Heart left ventricle (tissue), 16 donors: ENCODE results near the gene NARS2. TPM values are rescaled to one million over a fixed set of nuclear protein-coding genes. Genes with fewer than 3 reads are reported as not detected.
"Not testable (repeated sequence)": the region's sequence is repeated elsewhere in the genome, so short reads cannot be mapped to it uniquely, and the experiment has no call there.

ENCODE experiments used
- ATAC-seq, 4 donors: fragments of 200-7000 bp; cut with Tn5 transposase; one replicate each; pipeline ENCODE4 v1.9.1; 2020 to 2022; ENCODE audit warnings: moderate library complexity in 4 of 4, mild to moderate bottlenecking in 3 of 4, moderate number of reproducible peaks in 1 of 4
- DNase-seq, 5 donors: peaks; one replicate each; pipeline ENCODE4 v3.0.0-alpha.2; 2020
- H3K27ac ChIP-seq, 12 donors: fragments of 200-600 bp; sonication (generic) in 4 of 12; one replicate each; pipeline versions ENCODE4 v1.5.0 to v1.8.0; 2016 to 2022; ENCODE audit warnings: mild to moderate bottlenecking in 2 of 12
- H3K27me3 ChIP-seq, 9 donors: fragments of 200-600 bp; sonication (generic) in 2 of 9; one replicate each; pipeline versions ENCODE4 v1.5.1 to v1.8.0; 2016 to 2022; ENCODE audit warnings: mild to moderate bottlenecking in 3 of 9
- H3K36me3 ChIP-seq, 9 donors: fragments of 200-600 bp; sonication (generic) in 2 of 9; one replicate each; pipeline versions ENCODE4 v1.5.0 to v1.8.0; 2018 to 2022; ENCODE audit warnings: mild to moderate bottlenecking in 2 of 9
- H3K4me1 ChIP-seq, 12 donors: fragments of 200-600 bp; sonication (generic) in 4 of 12; one replicate each; pipeline versions ENCODE4 v1.5.0 to v1.8.0; 2016 to 2022; ENCODE audit warnings: mild to moderate bottlenecking in 3 of 12
- H3K4me3 ChIP-seq, 12 donors: fragments of 200-600 bp; sonication (generic) in 4 of 12; one replicate each; pipeline versions ENCODE4 v1.5.0 to v1.8.0; 2017 to 2022; ENCODE audit warnings: mild to moderate bottlenecking in 9 of 12, moderate library complexity in 4 of 12
- H3K9me3 ChIP-seq, 12 donors: fragments of 200-600 bp; sonication (generic) in 4 of 12; one replicate each; pipeline versions ENCODE4 v1.5.0 to v1.8.0; 2016 to 2022; ENCODE audit warnings: mild to moderate bottlenecking in 1 of 12
- CTCF ChIP-seq, 12 donors: fragments of 200-600 bp; sonication (generic) in 4 of 12; IDR thresholded peaks; one replicate each; pipeline versions ENCODE4 v1.5.0 to v1.8.0; 2018 to 2022; ENCODE audit warnings: antibody characterized with exemption in 12 of 12, mild to moderate bottlenecking in 5 of 12
- POLR2A ChIP-seq, 2 donors: fragments of 450-650 bp; IDR thresholded peaks; one replicate each; pipeline ENCODE4 v1.6.1; 2017; ENCODE audit warnings: antibody characterized with exemption in 2 of 2, mild to moderate bottlenecking in 2 of 2, moderate library complexity in 2 of 2
- WGBS, 4 donors: extraction: QIAGEN DNeasy Blood & Tissue Kit in 2 of 4; methylation state at CpG; one replicate each; pipeline versions ENCODE4 v1.1.5 to v1.1.7; 2013 to 2018; 5-methylcytosine and 5-hydroxymethylcytosine counted together
- intact Hi-C, 10 donors: fragments of 100-400 bp; cut with DNase I; formaldehyde crosslinking; loops; one replicate each; pipeline versions ENCODE4 v1.11.1 to v1.14.2; 2022
- polyA plus RNA-seq, 2 donors: library from polyadenylated mRNA; stranded (reverse); fragments of 200-250 nt; gene quantifications; one replicate each; pipeline ENCODE4 v1.2.3, GENCODE V29; 2013
- total RNA-seq, 9 donors: library from RNA; depleted of rRNA in 2 of 9; stranded (reverse); fragments of >200 nt in 2 of 9; fragmentation: NEBNext Ultra II Directional in 3 of 9; extraction: Animal tissue kit (Norgen Biotek cat#: 25700) in 3 of 9; gene quantifications; one replicate each; pipeline versions ENCODE4 v1.1.0 to v1.2.4, GENCODE V29; 2016 to 2023
- donor health status: ischemic (EF 13 %, LVEDD 7.1; RV severe dilation, severe dysfunction).
- donor health status: healthy with polysubstance abuse.
- donor health status: DM: no; HTN: yes; CAD: no.
- donor health status: DM: no; HTN: no; CAD: no.
- donor health status: ischemic (EF 25% LVEDD 6.9; RV normal size, moderate dysfunction).
- donor health status: ischemic (EF 25% LVEDD 5.7; RV mildly dilated, moderate dysfunction).
- donor health status: healthy.
- donor health status: DM: yes; HTN: yes; CAD: no.
- donor health status: ischemic (EF 35%, LVEDD 5.7; RV mildly dilated, moderate dysfunction).
- donor health status: nonischemic (EF 11% LVEDD 7.7; RV severe dilation, severe dysfunction).
- donor health status: DM: yes; HTN: yes; CAD: no.
- donor health status: PGD.
- donor health status: ischemic (EF 29% LVEDD 5.4; RV normal size, mild dysfunction).
- donor health status: nonischemic (EF 23%, LVEDD 6.1; RV moderate dilation, normal function).

Gene NARS2
- total and polyA plus RNA-seq, 11 donors, result 9.9 to 23.2 (median 15.8) TPM

- Histone ChIP-seq H3K4me1 (peaks cover 0 to 18% (median 10%) of the 10 kb centered on the region in 12 donors), H3K27ac (no peak overlapping the region), H3K36me3 (peaks cover 0 to 66% (median 54%) of the 10 kb centered on the region in 9 donors), H3K4me3 (no peak overlapping the region), H3K27me3 (no peaks in the 10 kb centered on the region), H3K9me3 (no peaks in the 10 kb centered on the region)
- 91 to 97% (median 94%) methylated on average over 6 of the region's 6 CpGs for WGBS, 4 donors
- no peak for TF ChIP-seq CTCF (IDR thresholded peaks at IDR 0.05)
- TF ChIP-seq POLR2A (IDR thresholded peaks at IDR 0.05), result no peak
- no peak for ATAC-seq
- intact Hi-C loops, result no loop called here
- DNase-seq, result no peak
These were observed 4.6 kb downstream of the NARS2 start for GRCh38 chr11:78570031-78570430.

GRCh38 chr11:78567209-78567608 is 7.5 kb downstream of the NARS2 start:
- Histone ChIP-seq H3K27ac (no peak overlapping the region), H3K36me3 (peaks cover 0 to 71% (median 55%) of the 10 kb centered on the region in 9 donors), H3K27me3 (no peaks in the 10 kb centered on the region), H3K9me3 (no peaks in the 10 kb centered on the region), H3K4me3 (no peak overlapping the region), H3K4me1 (peaks cover 0 to 17% (median 5%) of the 10 kb centered on the region in 12 donors)
- 72 to 74% (median 73%) methylated on average over 8 of the region's 8 CpGs for WGBS, 4 donors
- intact Hi-C loops, result loop anchor here in 9 of 10 donors (5.0 to 10.0 kb wide), 7 partner anchors 152 to 572 kb away; partner anchors contain the start of genes GAB2 (in 1 of the 9) and INTS4 (in 1 of the 9)
- no peak for TF ChIP-seq CTCF (IDR thresholded peaks at IDR 0.05)
- TF ChIP-seq POLR2A (IDR thresholded peaks at IDR 0.05), result no peak
- DNase-seq (no peak), ATAC-seq (no peak)

DNA sequence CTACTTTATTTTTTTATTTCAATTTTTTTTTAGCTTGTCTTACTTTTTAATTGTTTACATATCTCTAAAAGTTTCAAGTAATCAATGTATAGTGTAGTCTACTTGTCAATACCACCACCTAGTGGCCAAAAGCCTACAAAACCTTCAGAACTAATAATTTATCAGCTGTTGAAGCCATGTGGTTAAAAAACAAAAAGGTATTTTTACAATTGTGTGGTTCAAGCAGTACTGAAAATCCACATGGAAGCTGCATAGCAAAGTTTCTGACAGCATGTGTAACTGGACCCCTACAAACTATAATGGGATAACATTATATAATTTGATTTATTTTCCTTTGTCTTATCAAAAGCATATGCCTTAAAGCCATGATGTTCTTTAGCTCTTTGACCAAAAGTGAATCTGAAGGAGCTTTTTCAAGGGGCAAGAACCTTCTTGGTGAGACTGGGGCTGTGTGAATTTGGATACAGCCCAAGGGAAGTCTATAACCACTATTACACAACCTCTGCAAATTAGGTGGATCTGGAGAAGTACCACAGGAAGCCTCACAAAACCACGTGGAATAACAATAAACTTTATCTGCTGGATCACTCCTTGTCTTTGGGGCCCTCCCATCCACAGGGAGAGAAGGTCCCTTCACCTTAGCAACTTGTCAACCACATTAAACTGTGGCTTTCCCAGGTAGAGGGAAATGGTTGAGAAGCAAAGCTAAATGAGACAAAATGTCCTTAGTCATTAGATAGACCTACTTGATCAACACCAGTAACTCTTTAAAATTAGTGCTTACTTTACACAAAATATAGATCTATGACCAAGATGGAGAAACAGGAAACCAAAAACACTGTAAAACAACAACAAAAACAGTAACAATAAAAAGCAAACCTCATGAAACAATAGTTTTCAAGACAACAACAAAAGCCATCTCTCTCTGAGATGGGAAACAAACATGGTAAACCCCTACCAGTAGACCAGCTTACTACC is 9.9 kb downstream of the NARS2 start:
- Histone ChIP-seq H3K4me1 (peaks cover 0 to 41% (median 24%) of the 10 kb centered on the region in 12 donors), H3K27me3 (no peaks in the 10 kb centered on the region), H3K9me3 (no peaks in the 10 kb centered on the region), H3K27ac (no peak overlapping the region), H3K4me3 (no peak overlapping the region), H3K36me3 (peaks cover 0 to 53% (median 42%) of the 10 kb centered on the region in 9 donors)
- intact Hi-C loops, result loop anchor here (2.0 to 10.0 kb wide), 13 partner anchors 142 to 570 kb away; partner anchors contain the start of genes GAB2 (in 7 of the 10) and INTS4 (in 1 of the 10)
- TF ChIP-seq CTCF (IDR thresholded peaks at IDR 0.05), result peak; percentile 70 to 86 (median 78)
- TF ChIP-seq POLR2A (IDR thresholded peaks at IDR 0.05), result no peak
- WGBS, 4 donors, result 46 to 67% (median 53%) methylated on average over 1 of the region's 1 CpG
- ATAC-seq (peak in 3 of 4 donors; percentile 48 to 53 (median 50)), DNase-seq (peak in 1 of 5 donors; percentile 35)

DNA sequence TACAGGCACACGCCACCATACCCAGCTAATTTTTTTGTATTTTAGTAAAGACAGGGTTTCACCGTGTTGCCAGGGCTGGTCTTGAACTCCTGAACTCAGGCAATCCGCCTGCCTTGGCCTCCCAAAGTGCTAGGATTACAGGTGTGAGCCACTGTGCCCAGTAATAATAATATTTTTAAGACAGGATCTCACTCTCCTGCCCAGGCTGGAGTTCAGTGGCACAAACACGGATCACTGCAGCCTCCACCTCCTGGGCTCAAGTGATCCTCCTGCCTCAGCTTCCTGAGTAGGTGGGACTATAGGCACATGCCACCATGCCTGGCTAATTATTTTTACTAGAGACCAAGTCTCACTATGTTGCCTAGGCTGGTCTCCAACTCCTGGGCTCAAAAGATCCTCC is 10.6 kb downstream of the NARS2 start:
- ATAC-seq, result peak in 2 of 4 donors; percentile 5 to 9
- H3K9me3 ChIP-seq, DNase-seq, H3K27ac ChIP-seq, H3K27me3 ChIP-seq, H3K4me3 ChIP-seq: not testable (repeated sequence)
- intact Hi-C loops, result loop anchor here (2.0 to 10.0 kb wide), 12 partner anchors 142 to 569 kb away; partner anchors contain the start of genes GAB2 (in 7 of the 10) and INTS4 (in 1 of the 10)
- peaks cover 0 to 46% (median 24%) of the 10 kb centered on the region in 12 donors for H3K4me1 ChIP-seq
- peaks cover 0 to 45% (median 35%) of the 10 kb centered on the region in 9 donors for H3K36me3 ChIP-seq
- WGBS, 4 donors, result 73 to 87% (median 79%) methylated on average over 4 of the region's 4 CpGs

DNA sequence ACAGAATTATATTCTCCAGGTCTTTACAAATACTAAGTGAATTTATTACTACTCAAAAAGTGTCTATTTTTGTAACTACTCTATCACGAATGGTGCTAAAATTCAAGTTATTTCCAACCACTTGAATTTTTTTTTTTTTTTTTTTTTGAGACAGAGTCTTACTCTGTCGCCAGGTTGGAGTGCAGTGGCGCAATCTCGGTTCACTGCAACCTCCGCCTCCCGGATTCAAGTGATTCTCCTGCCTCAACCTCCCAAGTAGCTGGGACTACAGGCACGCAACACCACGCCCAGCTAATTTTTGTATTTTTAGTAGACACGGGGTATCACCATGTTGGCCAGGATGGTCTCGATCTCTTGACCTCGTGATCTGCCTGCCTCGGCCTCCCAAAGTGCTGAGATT is 11.6 kb downstream of the NARS2 start:
- H3K27me3 ChIP-seq, ATAC-seq, H3K4me3 ChIP-seq, H3K9me3 ChIP-seq, DNase-seq: not testable (repeated sequence)
- peak overlapping the region in 4 of 12 donors; percentile 25 to 77 (median 72) for H3K27ac ChIP-seq
- intact Hi-C loops, result loop anchor here (2.0 to 10.0 kb wide), 11 partner anchors 141 to 568 kb away; partner anchors contain the start of genes GAB2 (in 7 of the 10) and INTS4 (in 1 of the 10)
- 91 to 94% (median 92%) methylated on average over 12 of the region's 12 CpGs for WGBS, 4 donors
- H3K36me3 ChIP-seq, result peaks cover 0 to 42% (median 27%) of the 10 kb centered on the region in 9 donors
- H3K4me1 ChIP-seq, result peaks cover 0 to 46% (median 24%) of the 10 kb centered on the region in 12 donors
